Activated T-cell treated with anti-CD3 and anti-CD28 coated beads, Interleukin-2, amount 50 U/mL, for 4 hours (primary cell): ENCODE data around the gene STMN3. TPM values are rescaled to one million over a fixed set of nuclear protein-coding genes. Genes with fewer than 3 reads are reported as not detected.
A peak's percentile ranks its signal among the peaks of the same experiment; 100 is the strongest.
"Not testable (repeated sequence)": the region's sequence is repeated elsewhere in the genome, so short reads cannot be mapped to it uniquely, and the experiment has no call there.

Experiments used
- ATAC-seq, 2 donors: fragments of 200-7000 bp; cut with Tn5 transposase; one replicate each; pipeline ENCODE4 v1.10.0; 2021
- DNase-seq: peaks from one replicate; pipeline ENCODE4 v3.0.0-alpha.2; 2020
- H3K27me3 Mint-ChIP-seq: one replicate; pipeline ENCODE4 v1.8.0; 2021; ENCODE audit warnings: low read depth, mixed read lengths
- H3K36me3 Mint-ChIP-seq: one replicate; pipeline ENCODE4 v1.8.0; 2022; ENCODE audit warnings: mixed read lengths; ENCODE audit not compliant: insufficient read depth
- H3K4me1 Mint-ChIP-seq: one replicate; pipeline ENCODE4 v1.8.0; 2021; ENCODE audit warnings: low read depth, mixed read lengths
- H3K4me3 Mint-ChIP-seq: one replicate; pipeline ENCODE4 v1.8.0; 2021; ENCODE audit warnings: mild to moderate bottlenecking, moderate library complexity, mixed read lengths
- H3K9me3 Mint-ChIP-seq: one replicate; pipeline ENCODE4 v1.8.0; 2021; ENCODE audit warnings: mixed read lengths
- total RNA-seq, 3 donors: library from RNA; stranded (reverse); gene quantifications; one replicate each; pipeline ENCODE4 v1.2.1, GENCODE V29; 2021

The STMN3 gene
- total RNA-seq, 3 donors from 2014 or later = 11.4 to 16.2 (median 12.4) TPM

DNA sequence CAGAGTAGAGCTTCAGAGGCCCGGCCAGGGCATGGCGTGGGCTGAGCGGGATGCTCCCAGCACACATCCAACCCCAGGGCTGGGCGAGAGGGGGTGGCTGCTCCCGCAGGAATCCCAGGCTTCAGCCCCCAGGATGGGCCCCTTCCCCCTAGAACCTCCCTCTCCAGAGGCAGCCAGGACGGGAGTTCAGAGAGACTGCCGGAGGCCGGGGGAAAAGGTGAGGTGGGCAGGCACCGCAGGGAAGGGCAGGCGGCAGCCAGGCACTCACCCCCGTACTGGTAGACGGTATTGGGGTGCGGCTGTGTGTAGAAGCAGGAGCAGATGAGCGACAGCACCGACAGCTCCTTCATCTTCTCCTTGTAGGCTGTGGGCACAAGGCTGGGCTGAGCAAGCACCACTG is 9.3 kb downstream of the STMN3 start:
- DNase-seq = no peak
- Mint-ChIP-seq H3K36me3 (no peaks in the 10 kb centered on the region), H3K9me3 (no peaks in the 10 kb centered on the region), H3K27me3 (no peaks in the 10 kb centered on the region), H3K4me3 (peak overlapping the region; percentile 71), H3K4me1 (peaks cover 12% of the 10 kb centered on the region)
- no peak for ATAC-seq

DNA sequence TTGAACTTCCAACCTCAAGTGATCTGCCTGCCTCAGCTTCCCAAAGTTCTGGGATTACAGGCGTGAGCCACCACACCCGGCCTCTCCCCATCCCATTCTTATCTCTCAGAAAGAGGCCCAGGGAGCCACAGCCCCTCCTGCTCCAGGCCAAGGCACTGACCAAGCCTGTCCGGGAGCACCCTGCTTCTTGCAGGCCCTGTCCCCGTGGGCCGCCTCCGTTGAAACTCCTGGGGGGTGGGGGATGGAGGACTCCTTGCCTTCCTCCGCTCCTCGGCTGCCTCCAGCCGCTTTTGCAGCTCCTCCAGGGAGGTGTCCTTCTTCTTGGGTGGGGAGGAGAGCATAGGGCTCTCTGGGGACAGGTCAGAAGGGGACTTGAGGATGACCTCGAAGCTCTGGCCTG is 9.7 kb downstream of the STMN3 start:
- Mint-ChIP-seq H3K4me3 (peak overlapping the region; percentile 71), H3K27me3 (no peaks in the 10 kb centered on the region), H3K9me3 (no peaks in the 10 kb centered on the region), H3K4me1 (peaks cover 16% of the 10 kb centered on the region), H3K36me3 (no peaks in the 10 kb centered on the region)
- DNase-seq = no peak
- no peak for ATAC-seq

- H3K36me3 Mint-ChIP-seq = no peaks in the 10 kb centered on the region
- H3K4me1 Mint-ChIP-seq = peaks cover 21% of the 10 kb centered on the region
- H3K9me3 Mint-ChIP-seq = no peaks in the 10 kb centered on the region
- DNase-seq (no peak), ATAC-seq (peak in 1 of 2 donors; percentile 0)
- H3K4me3 Mint-ChIP-seq = peak overlapping the region; percentile 71
- no peaks in the 10 kb centered on the region for H3K27me3 Mint-ChIP-seq
These were observed 10.5 kb downstream of the STMN3 start for GRCh38 chr20:63642527-63643247.

GRCh38 chr20:63641792-63642523 is 11.3 kb downstream of the STMN3 start:
- H3K4me1 Mint-ChIP-seq = peaks cover 28% of the 10 kb centered on the region
- H3K27me3 Mint-ChIP-seq = no peaks in the 10 kb centered on the region
- no peaks in the 10 kb centered on the region for H3K36me3 Mint-ChIP-seq
- DNase-seq (peak; percentile 97), ATAC-seq (peak; percentile 72 to 76)
- H3K4me3 Mint-ChIP-seq = peak overlapping the region; percentile 73
- H3K9me3 Mint-ChIP-seq = no peaks in the 10 kb centered on the region

- Mint-ChIP-seq H3K4me3 (peak overlapping the region; percentile 73), H3K9me3 (no peaks in the 10 kb centered on the region), H3K4me1 (peaks cover 33% of the 10 kb centered on the region), H3K36me3 (no peaks in the 10 kb centered on the region), H3K27me3 (no peaks in the 10 kb centered on the region)
- ATAC-seq = peak; percentile 48 to 51
- peak; percentile 45 for DNase-seq
These were observed 12.0 kb downstream of the STMN3 start for GRCh38 chr20:63641146-63641791.

- peak overlapping the region; percentile 84 for H3K4me3 Mint-ChIP-seq
- ATAC-seq, H3K27me3 Mint-ChIP-seq, H3K9me3 Mint-ChIP-seq, H3K36me3 Mint-ChIP-seq, DNase-seq: not testable (repeated sequence)
- peaks cover 38% of the 10 kb centered on the region for H3K4me1 Mint-ChIP-seq
These were observed 12.5 kb downstream of the STMN3 start for GRCh38 chr20:63640686-63641085.

DNA sequence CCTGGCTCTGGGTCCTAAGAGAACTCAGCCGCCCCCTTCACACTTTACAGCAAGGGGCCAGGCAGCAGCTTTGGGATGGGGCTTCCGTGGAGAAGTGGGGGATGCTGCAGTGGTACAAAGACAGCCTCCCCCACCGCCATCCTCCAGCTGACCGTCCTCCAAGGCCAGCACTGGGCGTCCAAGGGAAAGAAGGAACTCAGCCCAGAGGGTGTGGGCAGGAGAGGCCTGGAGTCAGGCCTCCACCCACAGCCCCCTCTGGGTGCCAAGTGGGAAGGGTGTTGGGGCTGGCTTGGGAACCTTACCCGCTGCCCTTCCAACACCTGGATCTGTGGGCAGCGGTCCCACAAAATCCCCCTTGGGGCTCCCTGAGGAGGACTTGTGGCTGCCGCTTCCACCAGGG is 13.1 kb downstream of the STMN3 start:
- ATAC-seq (no peak), DNase-seq (no peak)
- H3K4me3 Mint-ChIP-seq = peak overlapping the region; percentile 84
- H3K27me3 Mint-ChIP-seq = no peaks in the 10 kb centered on the region
- no peaks in the 10 kb centered on the region for H3K9me3 Mint-ChIP-seq
- H3K36me3 Mint-ChIP-seq = no peaks in the 10 kb centered on the region
- H3K4me1 Mint-ChIP-seq = peaks cover 44% of the 10 kb centered on the region

- Mint-ChIP-seq H3K4me1 (peaks cover 50% of the 10 kb centered on the region), H3K4me3 (peak overlapping the region; percentile 84)
These were observed 13.9 kb downstream of the STMN3 start for GRCh38 chr20:63639093-63639975.

GRCh38 chr20:63636752-63637628 is 16.2 kb downstream of the STMN3 start:
- ATAC-seq = no peak
- Mint-ChIP-seq H3K4me1 (peaks cover 65% of the 10 kb centered on the region), H3K27me3 (no peaks in the 10 kb centered on the region), H3K4me3 (no peak overlapping the region), H3K36me3 (no peaks in the 10 kb centered on the region), H3K9me3 (no peaks in the 10 kb centered on the region)
- no peak for DNase-seq

More at GRCh38 chr20:63639093-63639975, 13.9 kb downstream of the STMN3 start:
- Mint-ChIP-seq H3K36me3 (no peaks in the 10 kb centered on the region), H3K27me3 (no peaks in the 10 kb centered on the region), H3K9me3 (no peaks in the 10 kb centered on the region)
- DNase-seq = peak; percentile 67
- peak; percentile 36 to 43 for ATAC-seq

GRCh38 chr20:63635431-63636141 is 17.6 kb downstream of the STMN3 start:
- ATAC-seq (peak; percentile 85 to 90), DNase-seq (peak; percentile 54)
- H3K36me3 Mint-ChIP-seq = no peaks in the 10 kb centered on the region
- no peaks in the 10 kb centered on the region for H3K9me3 Mint-ChIP-seq
- peaks cover 73% of the 10 kb centered on the region for H3K4me1 Mint-ChIP-seq
- H3K4me3 Mint-ChIP-seq = peak overlapping the region; percentile 60
- no peaks in the 10 kb centered on the region for H3K27me3 Mint-ChIP-seq

- Mint-ChIP-seq H3K27me3 (no peaks in the 10 kb centered on the region), H3K4me3 (no peak overlapping the region), H3K4me1 (peaks cover 72% of the 10 kb centered on the region)
These were observed 19.5 kb downstream of the STMN3 start for GRCh38 chr20:63633732-63634131.

DNA sequence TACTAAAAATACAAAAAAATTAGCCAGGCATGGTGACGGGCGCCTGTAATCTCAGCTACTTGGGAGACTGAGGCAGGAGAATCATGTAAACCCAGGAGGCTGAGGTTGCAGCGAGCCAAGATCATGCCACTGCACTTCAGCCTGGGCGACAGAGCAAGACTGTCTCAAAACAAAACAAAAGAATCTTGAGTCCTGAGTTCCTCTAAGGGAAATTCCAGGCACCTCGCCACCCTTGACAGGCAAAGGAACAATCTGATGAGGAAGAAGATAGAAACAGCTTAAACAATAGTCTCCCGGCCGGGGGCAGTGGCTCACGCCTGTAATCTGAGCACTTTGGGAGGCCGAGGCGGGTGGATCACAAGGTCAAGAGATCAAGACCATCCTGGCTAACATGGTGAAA is 21.8 kb downstream of the STMN3 start:
- not testable (repeated sequence) for H3K27me3 Mint-ChIP-seq, H3K9me3 Mint-ChIP-seq, H3K36me3 Mint-ChIP-seq, ATAC-seq, H3K4me3 Mint-ChIP-seq, DNase-seq
- H3K4me1 Mint-ChIP-seq = peaks cover 61% of the 10 kb centered on the region

More at GRCh38 chr20:63633732-63634131, 19.5 kb downstream of the STMN3 start:
- ATAC-seq (no peak), DNase-seq (no peak)
- no peaks in the 10 kb centered on the region for H3K36me3 Mint-ChIP-seq
- H3K9me3 Mint-ChIP-seq = no peaks in the 10 kb centered on the region
